OCI-LY3 (cell line): Measurements from ENCODE around the gene USP21.

Experiments used
- CTCF ChIP-seq: fragments of 200-600, 300-600 bp; sonication (generic); IDR thresholded peaks from 2 replicates; pipeline ENCODE4 v1.5.1; 2014; ENCODE audit warnings: antibody characterized with exemption, low read length, low read depth
- EZH2phosphoT487 ChIP-seq: fragments of 200-600 bp; shearing (Covaris generic); IDR thresholded peaks from 2 replicates; pipeline ENCODE4 v1.6.1; 2018; ENCODE audit warnings: antibody characterized with exemption, mixed run types, low read depth

- TF ChIP-seq CTCF, result no peak
- TF ChIP-seq EZH2phosphoT487, result no peak
Observed at GRCh38 chr1:161197560-161198193, 38.4 kb downstream of the USP21 start.
